Measurements from ENCODE around the gene LCP1. TPM values are rescaled to one million over a fixed set of nuclear protein-coding genes. Genes with fewer than 3 reads are reported as not detected.

Gene LCP1
- total RNA-seq, 1 donor from 2014 or later = 13.2 TPM

GRCh38 chr13:46116653-46117502, 65.1 kb downstream of the LCP1 start:
- intact Hi-C loops (cut with DNase I) = no loop called here
- DNase-seq (ENCODE audit: low spot score) = no peak

GRCh38 chr13:46114613-46115012, 67.4 kb downstream of the LCP1 start:
- DNase-seq (ENCODE audit: low spot score) = no peak
- intact Hi-C loops (cut with DNase I) = no loop called here

- intact Hi-C loops (cut with DNase I) = no loop called here
- no peak for DNase-seq (ENCODE audit: low spot score)
Measured at GRCh38 chr13:46113596-46113995, 68.4 kb downstream of the LCP1 start.

GRCh38 chr13:46111151-46111550, 70.8 kb downstream of the LCP1 start:
- intact Hi-C loops (cut with DNase I) = no loop called here
- no peak for DNase-seq (ENCODE audit: low spot score)

- no peak for DNase-seq (ENCODE audit: low spot score)
- intact Hi-C loops (cut with DNase I) = no loop called here
Measured at GRCh38 chr13:46109451-46109850, 72.5 kb downstream of the LCP1 start.

- intact Hi-C loops (cut with DNase I) = no loop called here
- DNase-seq (ENCODE audit: low spot score) = no peak
Measured at GRCh38 chr13:46106839-46107371, 75.1 kb downstream of the LCP1 start.

GRCh38 chr13:46104868-46105267, 77.1 kb downstream of the LCP1 start, which contains the start of gene CPB2:
Gene CPB2 (minus strand): TSS chr13:46105033. CDS start chr13:46105009, 24 bp downstream.
- intact Hi-C loops (cut with DNase I) = no loop called here
- DNase-seq (ENCODE audit: low spot score) = no peak

GRCh38 chr13:46103037-46103436, 78.9 kb downstream of the LCP1 start:
- intact Hi-C loops (cut with DNase I) = no loop called here
- no peak for DNase-seq (ENCODE audit: low spot score)

- DNase-seq (ENCODE audit: low spot score) = no peak
- intact Hi-C loops (cut with DNase I) = no loop called here
Measured at GRCh38 chr13:46102255-46102605, 79.7 kb downstream of the LCP1 start.

- DNase-seq (ENCODE audit: low spot score) = no peak
- intact Hi-C loops (cut with DNase I) = no loop called here
Measured at GRCh38 chr13:46101484-46102254, 80.3 kb downstream of the LCP1 start.

- intact Hi-C loops (cut with DNase I) = no loop called here
- no peak for DNase-seq (ENCODE audit: low spot score)
Measured at GRCh38 chr13:46101002-46101401, 81.0 kb downstream of the LCP1 start.

GRCh38 chr13:46100191-46100815, 81.7 kb downstream of the LCP1 start:
- intact Hi-C loops (cut with DNase I) = no loop called here
- no peak for DNase-seq (ENCODE audit: low spot score)

- intact Hi-C loops (cut with DNase I) = no loop called here
- DNase-seq (ENCODE audit: low spot score) = no peak
Measured at GRCh38 chr13:46097663-46098062, 84.3 kb downstream of the LCP1 start.

- no peak for DNase-seq (ENCODE audit: low spot score)
- intact Hi-C loops (cut with DNase I) = no loop called here
Measured at GRCh38 chr13:46097015-46097414, 85.0 kb downstream of the LCP1 start.

GRCh38 chr13:46094478-46094877, 87.5 kb downstream of the LCP1 start:
- no peak for DNase-seq (ENCODE audit: low spot score)
- intact Hi-C loops (cut with DNase I) = no loop called here

GRCh38 chr13:46088821-46089562, 93.0 kb downstream of the LCP1 start:
- intact Hi-C loops (cut with DNase I) = no loop called here
- no peak for DNase-seq (ENCODE audit: low spot score)

GRCh38 chr13:46087481-46087880, 94.5 kb downstream of the LCP1 start:
- intact Hi-C loops (cut with DNase I) = no loop called here

GRCh38 chr13:46086985-46087384, 95.0 kb downstream of the LCP1 start:
- intact Hi-C loops (cut with DNase I) = no loop called here
- no peak for DNase-seq (ENCODE audit: low spot score)

More at GRCh38 chr13:46087481-46087880, 94.5 kb downstream of the LCP1 start:
- no peak for DNase-seq (ENCODE audit: low spot score)

- intact Hi-C loops (cut with DNase I) = no loop called here
Measured at GRCh38 chr13:46086421-46086922, 95.5 kb downstream of the LCP1 start.

More at GRCh38 chr13:46086421-46086922, 95.5 kb downstream of the LCP1 start:
- no peak for DNase-seq (ENCODE audit: low spot score)
